ENCODE measurements around the gene MRPL21.

The MRPL21 gene

DNA sequence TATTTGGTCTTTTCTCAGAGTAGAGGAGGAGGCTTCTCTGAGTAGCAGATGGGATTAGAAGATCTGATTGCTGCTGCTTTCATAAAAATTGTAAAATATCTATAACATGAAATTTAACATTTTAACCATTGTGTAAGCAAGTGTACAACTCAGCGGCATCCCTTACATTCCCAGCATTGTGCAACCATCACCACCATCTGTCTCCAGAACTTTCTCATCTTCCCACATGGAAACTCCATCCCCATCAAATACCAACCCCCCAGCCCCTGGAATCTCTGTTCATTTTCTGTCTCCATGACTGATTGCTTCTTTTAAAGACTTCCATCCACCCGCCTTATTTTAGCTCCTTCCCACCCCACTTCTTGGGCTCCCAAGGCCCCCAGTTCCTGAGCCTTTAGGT is 44.9 kb upstream of the MRPL21 start:
- TF ChIP-seq, protein P1, sequence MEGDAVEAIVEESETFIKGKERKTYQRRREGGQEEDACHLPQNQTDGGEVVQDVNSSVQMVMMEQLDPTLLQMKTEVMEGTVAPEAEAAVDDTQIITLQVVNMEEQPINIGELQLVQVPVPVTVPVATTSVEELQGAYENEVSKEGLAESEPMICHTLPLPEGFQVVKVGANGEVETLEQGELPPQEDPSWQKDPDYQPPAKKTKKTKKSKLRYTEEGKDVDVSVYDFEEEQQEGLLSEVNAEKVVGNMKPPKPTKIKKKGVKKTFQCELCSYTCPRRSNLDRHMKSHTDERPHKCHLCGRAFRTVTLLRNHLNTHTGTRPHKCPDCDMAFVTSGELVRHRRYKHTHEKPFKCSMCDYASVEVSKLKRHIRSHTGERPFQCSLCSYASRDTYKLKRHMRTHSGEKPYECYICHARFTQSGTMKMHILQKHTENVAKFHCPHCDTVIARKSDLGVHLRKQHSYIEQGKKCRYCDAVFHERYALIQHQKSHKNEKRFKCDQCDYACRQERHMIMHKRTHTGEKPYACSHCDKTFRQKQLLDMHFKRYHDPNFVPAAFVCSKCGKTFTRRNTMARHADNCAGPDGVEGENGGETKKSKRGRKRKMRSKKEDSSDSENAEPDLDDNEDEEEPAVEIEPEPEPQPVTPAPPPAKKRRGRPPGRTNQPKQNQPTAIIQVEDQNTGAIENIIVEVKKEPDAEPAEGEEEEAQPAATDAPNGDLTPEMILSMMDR (IDR thresholded peaks at IDR 0.05): no peak
- H3K27me3 ChIP-seq (ENCODE audit: control insufficient read depth, insufficient read depth, low read length): no peaks in the 10 kb centered on the region
- no peaks in the 10 kb centered on the region for H3K36me3 ChIP-seq (ENCODE audit: control insufficient read depth, insufficient read depth, low read length)
- no peak overlapping the region for H3K4me2 ChIP-seq (ENCODE audit: low read length)
- H3K4me1 ChIP-seq: no peaks in the 10 kb centered on the region
- no peak overlapping the region for H3K4me3 ChIP-seq (ENCODE audit: low read depth, low read length)
- H3K27ac ChIP-seq: no peak overlapping the region
- no peak overlapping the region for H3K9ac ChIP-seq
- no peaks in the 10 kb centered on the region for H3K79me2 ChIP-seq
- H3K9me3 ChIP-seq (ENCODE audit: control insufficient read depth, low read length): no peaks in the 10 kb centered on the region
- no peak overlapping the region for H2AFZ ChIP-seq

- H3K9ac ChIP-seq: no peak overlapping the region
- no peak overlapping the region for H3K4me3 ChIP-seq (ENCODE audit: low read depth, low read length)
- no peaks in the 10 kb centered on the region for H3K4me1 ChIP-seq
- H3K9me3 ChIP-seq (ENCODE audit: control insufficient read depth, low read length): no peaks in the 10 kb centered on the region
- no peaks in the 10 kb centered on the region for H3K36me3 ChIP-seq (ENCODE audit: control insufficient read depth, insufficient read depth, low read length)
- H2AFZ ChIP-seq: no peak overlapping the region
- no peak overlapping the region for H3K27ac ChIP-seq
- H3K27me3 ChIP-seq (ENCODE audit: control insufficient read depth, insufficient read depth, low read length): no peaks in the 10 kb centered on the region
- TF ChIP-seq, protein P1 (IDR thresholded peaks at IDR 0.05): no peak
- no peaks in the 10 kb centered on the region for H3K79me2 ChIP-seq
- no peak overlapping the region for H3K4me2 ChIP-seq (ENCODE audit: low read length)
These were observed 43.5 kb upstream of the MRPL21 start for GRCh38 chr11:68947151-68947550.

DNA sequence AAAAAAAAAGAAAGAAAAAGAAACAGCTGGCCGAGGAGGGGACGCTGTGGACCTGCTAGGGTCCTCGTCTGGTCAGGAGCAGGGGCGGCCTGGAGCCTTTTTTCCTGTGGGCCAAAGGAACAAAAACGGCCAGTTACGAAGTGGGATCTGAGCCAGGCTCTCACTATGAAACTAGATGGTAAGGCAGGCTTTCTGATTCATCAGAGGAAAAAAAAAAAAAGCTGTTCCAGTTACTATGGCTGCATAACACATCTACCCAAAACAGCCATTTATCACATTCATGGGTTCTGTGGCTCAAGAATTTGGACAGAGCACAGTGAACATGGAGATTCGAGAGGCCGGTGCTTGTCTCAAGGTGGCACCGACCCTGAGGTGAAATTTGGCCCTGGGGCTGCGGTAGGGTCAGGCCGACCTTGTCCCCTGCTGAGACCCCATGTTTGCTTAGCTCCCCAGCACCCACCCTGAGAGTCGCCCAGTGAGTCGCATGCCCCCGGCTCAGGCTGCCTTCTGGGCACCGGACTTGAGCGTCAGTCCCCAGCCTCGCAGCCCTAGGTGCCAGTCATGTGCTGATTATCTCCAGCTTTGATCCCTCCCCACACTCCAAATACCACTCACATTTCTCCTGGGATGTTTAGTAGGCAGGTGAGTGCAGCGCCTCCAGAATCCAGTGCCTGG is 42.9 kb upstream of the MRPL21 start:
- no peak overlapping the region for H3K9ac ChIP-seq
- no peak overlapping the region for H3K4me2 ChIP-seq (ENCODE audit: low read length)
- H3K36me3 ChIP-seq (ENCODE audit: control insufficient read depth, insufficient read depth, low read length): no peaks in the 10 kb centered on the region
- H3K9me3 ChIP-seq (ENCODE audit: control insufficient read depth, low read length): no peaks in the 10 kb centered on the region
- no peak overlapping the region for H2AFZ ChIP-seq
- H3K27ac ChIP-seq: no peak overlapping the region
- no peak overlapping the region for H3K4me3 ChIP-seq (ENCODE audit: low read depth, low read length)
- no peaks in the 10 kb centered on the region for H3K79me2 ChIP-seq
- H3K27me3 ChIP-seq (ENCODE audit: control insufficient read depth, insufficient read depth, low read length): no peaks in the 10 kb centered on the region
- TF ChIP-seq, protein P1 (IDR thresholded peaks at IDR 0.05): no peak
- H3K4me1 ChIP-seq: no peaks in the 10 kb centered on the region

DNA sequence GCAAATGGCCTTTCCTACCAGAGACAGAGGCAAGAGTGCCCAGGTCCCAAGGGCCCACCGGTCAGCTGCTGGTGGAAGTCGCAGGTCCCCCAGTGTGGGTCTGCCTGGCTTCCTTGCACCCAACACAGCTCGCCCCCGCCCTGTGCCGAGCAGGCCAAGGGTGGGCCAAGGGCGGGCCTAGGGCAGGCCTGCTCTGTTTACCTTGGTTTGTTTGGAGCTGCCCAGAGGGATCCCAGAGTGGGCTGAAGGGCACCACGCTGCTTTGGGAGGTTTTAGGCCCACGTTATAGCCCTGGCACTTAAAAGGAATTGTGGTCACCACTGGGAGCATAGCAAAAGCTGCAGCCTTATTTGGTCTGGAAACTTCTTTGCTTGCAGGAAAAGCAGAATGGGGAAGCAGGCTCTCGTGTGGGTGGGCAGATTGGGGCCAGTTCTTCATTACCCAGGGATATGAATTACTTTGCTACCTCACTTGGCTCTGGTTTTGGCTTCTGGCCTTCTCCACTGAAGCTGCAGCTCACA is 39.2 kb upstream of the MRPL21 start:
- no peak overlapping the region for H3K9ac ChIP-seq
- no peak overlapping the region for H3K4me3 ChIP-seq (ENCODE audit: low read depth, low read length)
- no peak overlapping the region for H2AFZ ChIP-seq
- no peaks in the 10 kb centered on the region for H3K4me1 ChIP-seq
- TF ChIP-seq, protein P1 (IDR thresholded peaks at IDR 0.05): no peak
- H3K79me2 ChIP-seq: no peaks in the 10 kb centered on the region
- no peaks in the 10 kb centered on the region for H3K9me3 ChIP-seq (ENCODE audit: control insufficient read depth, low read length)
- no peak overlapping the region for H3K4me2 ChIP-seq (ENCODE audit: low read length)
- H3K27ac ChIP-seq: no peak overlapping the region
- no peaks in the 10 kb centered on the region for H3K36me3 ChIP-seq (ENCODE audit: control insufficient read depth, insufficient read depth, low read length)
- no peaks in the 10 kb centered on the region for H3K27me3 ChIP-seq (ENCODE audit: control insufficient read depth, insufficient read depth, low read length)

DNA sequence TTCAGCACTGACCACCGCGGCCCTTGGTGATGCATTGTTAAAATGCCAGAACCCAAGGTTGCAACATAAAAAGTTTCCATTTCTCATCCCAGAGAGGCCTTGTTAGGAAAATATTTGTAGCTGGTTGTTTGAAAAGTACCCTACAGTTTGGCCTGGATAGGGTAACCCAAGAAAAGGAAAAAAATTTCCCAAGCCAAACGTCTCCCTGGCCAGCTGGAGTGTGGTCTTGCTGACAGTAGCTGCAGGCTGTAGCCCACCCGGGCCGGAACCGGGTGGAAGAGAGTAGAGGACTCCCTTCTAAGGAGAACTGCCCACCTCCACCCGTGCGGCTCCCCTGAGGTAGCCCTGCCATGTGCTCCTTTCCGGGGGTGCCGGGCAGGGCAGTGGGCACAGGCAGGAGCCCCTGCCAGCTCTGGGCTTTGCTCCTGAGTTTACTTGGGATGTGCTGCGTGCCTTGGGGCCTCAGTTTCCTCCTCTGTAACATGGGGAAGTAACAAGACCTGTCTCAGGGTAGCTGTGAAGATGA is 38.5 kb upstream of the MRPL21 start:
- Histone ChIP-seq H2AFZ (no peak overlapping the region), H3K36me3 (ENCODE audit: control insufficient read depth, insufficient read depth, low read length) (no peaks in the 10 kb centered on the region), H3K4me3 (ENCODE audit: low read depth, low read length) (no peak overlapping the region), H3K9ac (no peak overlapping the region), H3K27ac (no peak overlapping the region), H3K4me1 (no peaks in the 10 kb centered on the region), H3K27me3 (ENCODE audit: control insufficient read depth, insufficient read depth, low read length) (no peaks in the 10 kb centered on the region), H3K4me2 (ENCODE audit: low read length) (no peak overlapping the region), H3K9me3 (ENCODE audit: control insufficient read depth, low read length) (no peaks in the 10 kb centered on the region), H3K79me2 (no peaks in the 10 kb centered on the region)
- TF ChIP-seq, protein P1 (IDR thresholded peaks at IDR 0.05): no peak

Data from parathyroid adenoma (tissue), 2 donors.